Lower leg skin (tissue), 3 donors: ENCODE results near the gene NTM.

Source experiments
- CTCF ChIP-seq, 3 donors: fragments of 450-650 bp; IDR thresholded peaks; one replicate each; pipeline ENCODE4 v1.5.1; 2016; ENCODE audit warnings: antibody characterized with exemption in 3 of 3, mild to moderate bottlenecking in 3 of 3, moderate library complexity in 2 of 3
- POLR2A ChIP-seq, 2 donors: fragments of 450-650 bp; IDR thresholded peaks; one replicate each; pipeline ENCODE4 v1.6.1; 2016 to 2017; ENCODE audit warnings: antibody characterized with exemption in 2 of 2, mild to moderate bottlenecking in 1 of 2, moderate library complexity in 1 of 2

GRCh38 chr11:131677828-131678470 lies 307.5 kb downstream of the NTM start:
- TF ChIP-seq CTCF (IDR thresholded peaks at IDR 0.05) (no peak), POLR2A (IDR thresholded peaks at IDR 0.05) (no peak)
